ENCODE data around the gene WIPF1. TPM values are rescaled to one million over a fixed set of nuclear protein-coding genes. Genes with fewer than 3 reads are reported as not detected.

WIPF1 gene, protein sequence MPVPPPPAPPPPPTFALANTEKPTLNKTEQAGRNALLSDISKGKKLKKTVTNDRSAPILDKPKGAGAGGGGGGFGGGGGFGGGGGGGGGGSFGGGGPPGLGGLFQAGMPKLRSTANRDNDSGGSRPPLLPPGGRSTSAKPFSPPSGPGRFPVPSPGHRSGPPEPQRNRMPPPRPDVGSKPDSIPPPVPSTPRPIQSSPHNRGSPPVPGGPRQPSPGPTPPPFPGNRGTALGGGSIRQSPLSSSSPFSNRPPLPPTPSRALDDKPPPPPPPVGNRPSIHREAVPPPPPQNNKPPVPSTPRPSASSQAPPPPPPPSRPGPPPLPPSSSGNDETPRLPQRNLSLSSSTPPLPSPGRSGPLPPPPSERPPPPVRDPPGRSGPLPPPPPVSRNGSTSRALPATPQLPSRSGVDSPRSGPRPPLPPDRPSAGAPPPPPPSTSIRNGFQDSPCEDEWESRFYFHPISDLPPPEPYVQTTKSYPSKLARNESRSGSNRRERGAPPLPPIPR
- polyA plus RNA-seq (ENCODE audit: insufficient read depth in 1 of 5, insufficient read length in 5 of 5, low replicate concordance in 1 of 5) = 10 to 100 TPM; 25.9 to 33.5 (median 31.1) TPM
- long read RNA-seq, donor 1, partial matches to known transcripts = 6 of 9 reads
- long read RNA-seq, donor 1, other reads (novel, unspliced or antisense) = 0 of 9 reads
- long read RNA-seq, donor 2, partial matches to known transcripts = 0 of 5 reads
- long read RNA-seq, donor 2, other reads (novel, unspliced or antisense) = 0 of 5 reads
- long read RNA-seq, donor 3, partial matches to known transcripts = 0 of 4 reads
- long read RNA-seq, donor 3, other reads (novel, unspliced or antisense) = 0 of 4 reads
- long read RNA-seq, donor 4, partial matches to known transcripts = 6 of 6 reads
- long read RNA-seq, donor 4, other reads (novel, unspliced or antisense) = 0 of 6 reads
- long read RNA-seq, donor 5, transcript WIPF1-205 (5 exons, 1,772 nt) = major isoform, 5 of 11 reads
- long read RNA-seq, donor 5, partial matches to known transcripts = 5 of 11 reads
- long read RNA-seq, donor 5, other reads (novel, unspliced or antisense) = 0 of 11 reads
- long read RNA-seq, donor 6, partial matches to known transcripts = 3,710 of 3,718 reads
- long read RNA-seq, donor 6, other reads (novel, unspliced or antisense) = 0 of 3,718 reads
- long read RNA-seq, donor 7, transcript WIPF1-202 (8 exons, 2,003 nt) = major isoform, 8 of 11 reads
- long read RNA-seq, donor 7, partial matches to known transcripts = 0 of 11 reads
- long read RNA-seq, donor 7, other reads (novel, unspliced or antisense) = 0 of 11 reads
- long read RNA-seq, donor 8, partial matches to known transcripts = 2,055 of 2,055 reads
- long read RNA-seq, donor 8, other reads (novel, unspliced or antisense) = 0 of 2,055 reads

DNA sequence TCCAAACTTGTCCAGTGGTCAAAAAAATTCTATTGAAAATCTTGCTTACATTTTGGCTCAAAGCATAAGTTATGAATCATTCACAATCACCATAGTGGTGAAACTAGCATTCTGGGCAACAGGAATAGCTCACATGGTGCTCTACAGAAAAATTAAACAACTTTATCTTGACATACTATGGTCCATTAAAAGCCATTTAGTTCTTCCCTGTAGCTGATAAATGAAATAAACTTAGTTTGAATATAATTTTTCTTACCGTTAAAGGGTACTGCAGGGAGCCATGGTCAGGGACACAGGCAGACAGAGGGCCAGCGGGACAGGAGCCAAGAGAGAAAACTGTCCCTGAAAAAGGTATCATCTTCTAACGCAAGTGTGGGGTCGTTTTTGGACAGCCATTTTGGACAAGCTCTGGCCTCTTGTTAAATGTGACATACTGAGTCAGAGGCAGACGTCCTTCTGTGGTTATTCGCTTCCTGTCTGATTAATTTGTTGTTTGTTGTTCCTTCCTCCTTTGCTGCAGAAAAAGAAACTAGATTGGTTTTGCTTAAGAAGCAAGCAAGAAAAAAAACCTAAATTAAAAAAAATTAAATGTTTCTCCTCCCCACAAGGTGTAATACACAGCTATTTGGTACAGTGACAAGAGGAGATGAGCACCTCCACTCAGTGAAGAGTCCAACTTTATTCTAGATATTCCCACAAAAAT, at the start of gene WIPF1:
Gene WIPF1, minus strand, starts transcription at position 460 of the 703 bp plus-strand sequence. CDS start 12,231 bp downstream, outside the sequence.
- DNase-seq = no peak

DNA sequence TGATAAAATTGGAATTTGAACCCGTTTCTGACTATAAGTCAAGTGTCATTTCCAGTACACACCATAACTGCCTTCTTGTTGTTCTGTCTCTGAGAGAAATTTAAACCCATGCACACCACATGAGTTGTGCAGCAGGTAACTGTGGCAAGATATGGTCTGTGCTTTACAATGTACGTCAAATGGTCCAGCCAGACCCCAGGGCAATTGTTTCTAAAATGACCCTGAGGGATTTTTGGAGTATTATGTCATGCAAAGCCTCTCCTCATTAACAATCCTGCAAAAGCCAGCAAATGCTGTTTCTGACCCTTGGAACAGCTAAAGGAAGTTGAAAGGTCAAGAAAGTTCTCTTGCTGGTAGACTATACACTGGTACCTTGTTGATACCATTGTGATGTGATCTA, 47.7 kb upstream of the WIPF1 start:
- no peak for DNase-seq

DNA sequence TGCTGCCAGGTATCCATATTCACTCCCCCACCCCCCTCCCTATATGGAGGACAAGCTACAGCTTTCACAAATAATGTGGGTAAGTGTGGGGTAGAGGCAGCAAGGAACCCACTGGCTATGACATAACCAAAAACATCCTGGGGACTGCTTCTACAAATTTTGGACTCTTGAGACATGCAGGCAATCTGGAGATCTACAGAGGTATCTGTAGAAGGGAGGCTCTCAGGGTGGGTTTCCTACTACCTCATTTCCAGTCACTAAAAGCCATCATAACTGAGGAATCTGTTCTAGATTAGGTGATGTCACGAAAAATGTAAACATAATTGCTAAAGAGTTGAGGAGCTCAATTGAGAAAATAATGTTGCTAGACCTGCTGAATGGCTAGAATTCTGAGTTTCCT, 46.8 kb upstream of the WIPF1 start:
- no peak for DNase-seq

DNA sequence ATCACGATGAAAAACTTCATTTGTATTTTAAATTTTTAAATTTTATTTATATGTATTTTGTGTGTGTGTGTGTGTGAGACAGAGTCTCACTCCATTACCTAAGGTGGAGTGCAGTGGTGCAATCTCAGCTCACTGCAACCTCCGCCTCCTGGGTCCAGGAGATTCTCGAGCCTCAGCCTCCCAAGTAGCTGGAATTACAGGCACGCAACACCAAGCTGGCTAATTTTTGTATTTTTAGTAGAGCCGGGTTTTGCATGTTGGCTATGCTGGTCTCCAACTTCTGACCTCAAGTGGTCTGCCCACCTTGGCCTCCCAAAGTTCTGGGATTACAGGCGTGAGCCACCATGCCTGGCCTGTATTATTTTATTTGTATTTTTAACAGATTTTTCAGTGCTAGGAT, 45.8 kb upstream of the WIPF1 start:
- no peak for DNase-seq

DNA sequence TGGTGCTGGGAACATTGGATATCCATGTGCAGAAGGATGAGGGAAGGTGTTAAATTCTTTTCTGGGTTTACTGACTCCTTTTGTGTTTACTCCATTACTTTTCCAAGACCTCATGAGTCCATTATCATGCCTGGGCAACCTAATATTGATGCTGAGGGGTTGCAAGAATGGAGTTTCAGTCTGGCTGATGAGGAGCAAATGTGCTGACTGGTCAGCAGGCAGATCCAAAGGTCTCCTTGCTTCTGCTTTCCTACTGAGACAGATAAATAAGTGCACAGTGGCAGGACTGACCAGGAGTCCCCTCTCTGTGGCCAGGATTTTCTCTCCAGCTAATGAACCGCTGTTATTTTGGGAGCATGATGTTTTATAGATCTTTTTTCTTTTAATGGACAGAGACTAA, 43.6 kb upstream of the WIPF1 start:
- no peak for DNase-seq

DNA sequence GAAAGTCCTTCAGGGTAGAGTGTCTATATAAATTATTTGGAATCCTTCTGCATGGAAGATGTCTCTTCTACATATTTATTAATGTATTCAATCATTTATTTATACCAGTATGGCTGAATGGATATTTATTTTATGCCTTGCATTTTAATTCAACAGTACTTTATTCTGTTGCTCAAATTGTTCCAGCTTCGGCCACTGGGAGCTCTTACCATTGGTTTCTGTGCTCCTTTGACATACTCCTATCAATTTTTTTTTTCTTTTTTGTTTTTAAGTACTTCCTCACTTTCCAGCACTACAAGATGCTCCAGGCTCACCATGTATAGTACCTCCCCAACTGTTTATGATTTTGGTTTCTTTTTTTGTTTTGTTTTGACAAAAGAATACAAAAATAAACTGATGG, 39.4 kb upstream of the WIPF1 start:
- DNase-seq = no peak

DNA sequence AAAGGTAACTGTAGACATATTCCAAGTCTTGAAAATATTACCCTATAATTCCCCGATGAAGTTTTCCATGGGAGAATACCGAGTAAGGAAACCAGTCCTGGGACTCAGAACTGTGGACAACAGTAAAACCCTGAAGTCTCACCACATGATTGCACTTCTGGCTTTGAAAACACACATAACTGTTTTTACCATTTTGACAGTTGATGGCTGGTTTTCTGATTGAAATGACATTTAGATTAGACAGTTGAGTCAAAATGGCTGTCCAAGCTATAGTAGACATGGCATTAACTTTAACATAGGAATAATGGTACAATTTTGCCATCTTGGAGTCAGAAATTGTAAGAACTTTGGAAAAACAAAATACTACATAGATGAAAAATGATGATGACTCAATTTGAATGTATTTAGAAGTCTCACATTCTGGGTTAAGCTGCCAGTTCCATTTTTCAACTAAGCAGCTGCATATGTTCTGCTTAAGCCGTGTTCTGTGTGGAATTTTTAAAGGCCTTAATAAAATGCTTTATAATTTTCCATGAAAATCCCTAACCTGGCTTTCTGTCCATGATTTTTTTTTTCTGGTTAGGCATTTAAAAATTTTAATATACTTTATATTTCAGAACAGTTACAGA, 38.3 kb upstream of the WIPF1 start:
- DNase-seq = no peak

DNA sequence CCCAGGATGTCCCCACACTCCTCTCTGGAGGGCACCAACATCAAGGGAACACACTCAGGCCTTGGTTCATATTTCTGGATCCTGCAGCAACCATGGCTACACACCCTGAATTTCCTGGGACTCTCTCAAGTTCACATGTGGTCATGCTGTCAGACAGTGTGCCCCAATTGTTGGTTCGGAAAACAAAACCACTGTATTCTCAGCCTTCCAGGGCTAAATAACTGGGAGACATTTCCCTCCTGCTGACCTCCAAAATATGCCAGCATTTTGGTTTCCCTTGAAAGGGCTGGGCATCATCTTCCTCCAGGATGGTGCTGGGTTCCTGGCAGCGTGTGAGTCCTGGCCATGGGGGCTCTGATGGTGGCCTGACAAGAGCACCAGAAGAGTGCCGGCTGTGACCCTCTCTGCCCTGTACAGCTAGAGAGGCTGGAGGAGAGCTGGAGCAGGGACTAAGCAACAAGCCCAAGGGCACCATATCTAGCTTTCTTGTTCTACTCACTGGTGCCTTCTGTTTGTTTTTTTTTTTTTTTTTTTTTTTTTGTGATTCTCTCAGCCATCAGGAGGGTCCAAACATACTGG, 37.5 kb upstream of the WIPF1 start:
- DNase-seq = no peak

DNA sequence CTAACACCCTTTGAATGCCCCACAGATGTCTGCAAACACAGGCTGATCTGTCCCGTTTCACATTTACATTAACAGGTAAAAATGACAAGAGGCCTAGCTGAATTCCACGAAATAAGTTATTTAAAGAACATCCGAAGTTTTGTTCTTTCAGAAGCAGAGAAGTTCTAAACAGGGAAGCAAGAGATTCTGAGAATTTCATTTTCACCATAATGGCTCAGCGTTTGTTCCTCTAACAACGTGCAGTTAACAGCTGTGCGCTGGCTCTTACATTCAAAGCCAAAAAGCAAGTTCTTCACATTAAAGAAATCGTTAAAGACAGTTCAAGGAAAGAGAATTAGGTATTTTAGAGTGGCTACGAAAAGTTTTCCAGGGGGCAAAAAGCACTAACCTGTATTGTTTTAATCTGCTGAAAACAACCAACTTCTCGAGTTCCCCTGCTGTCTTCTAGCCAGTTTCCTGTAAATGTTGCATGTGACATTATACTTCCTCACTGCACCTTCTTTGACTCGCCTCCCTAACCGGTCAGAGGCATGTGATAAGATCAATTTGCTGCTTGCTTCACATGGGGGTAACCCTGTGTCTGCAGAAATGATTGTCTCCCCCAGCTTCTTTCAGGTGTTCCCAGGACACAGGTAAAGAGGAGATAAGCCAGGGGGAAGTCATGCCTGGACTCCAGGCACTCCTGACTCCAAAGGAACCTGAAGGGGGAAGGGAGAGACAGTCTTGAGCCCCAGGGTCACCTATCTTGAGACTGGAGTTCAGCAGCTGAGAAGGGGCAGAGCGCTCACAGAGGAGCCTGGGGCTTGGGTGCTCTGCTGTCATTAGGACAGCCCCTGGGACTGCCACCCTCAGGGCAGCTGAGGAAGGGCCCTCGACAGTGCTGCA, 36.8 kb upstream of the WIPF1 start:
- no peak for DNase-seq

DNA sequence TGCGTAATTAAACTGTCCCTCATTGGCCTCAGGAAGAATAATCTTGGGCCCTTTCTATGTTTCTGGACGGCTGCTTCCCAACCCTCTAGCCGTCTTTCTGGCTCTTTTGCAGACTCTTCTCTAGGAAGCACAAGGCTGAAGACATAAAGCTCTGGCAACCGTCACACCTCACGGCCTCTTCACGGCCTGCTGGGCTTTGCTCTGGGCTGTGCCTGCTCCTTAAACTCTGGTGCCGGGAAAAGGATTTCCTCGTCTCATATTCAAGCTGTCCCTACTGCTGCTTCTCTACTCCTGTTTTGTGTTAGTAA, 36.0 kb upstream of the WIPF1 start:
- no peak for DNase-seq

DNA sequence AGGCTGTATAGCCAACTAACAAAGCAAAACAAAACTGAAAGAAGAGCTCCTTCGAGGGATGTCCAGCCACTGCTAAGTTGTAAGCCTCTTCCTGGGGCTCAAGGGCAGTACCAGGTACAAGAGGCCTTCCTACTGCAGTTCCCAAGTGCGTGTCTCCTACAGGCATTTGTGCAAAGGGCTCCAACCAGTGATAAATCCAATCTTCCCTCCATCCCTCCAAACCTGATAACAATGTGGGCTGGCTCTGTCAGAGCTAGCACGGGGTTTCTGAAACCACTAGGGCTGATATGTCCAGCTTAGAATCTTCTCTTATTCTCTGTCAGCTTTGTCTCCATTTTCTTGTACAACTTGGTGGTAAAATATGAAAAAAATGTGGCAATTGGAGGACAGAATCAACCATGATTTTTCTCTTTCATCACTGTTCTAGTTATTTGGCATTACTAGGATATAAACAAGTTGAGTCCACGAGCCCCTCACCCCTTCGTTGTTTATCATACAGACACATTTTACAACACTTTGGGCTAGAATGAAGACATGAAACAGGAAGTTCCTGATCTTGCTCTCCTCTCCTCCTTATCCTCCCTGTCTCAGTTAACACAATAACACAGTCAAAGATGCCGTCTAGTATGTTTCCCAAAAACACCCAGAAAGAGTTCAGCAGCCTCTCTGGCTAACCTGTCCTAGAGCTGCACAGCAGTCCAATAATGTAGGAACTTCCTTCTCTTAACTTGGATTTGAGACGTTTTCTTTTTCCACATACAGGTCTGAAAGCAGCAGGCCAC, 35.4 kb upstream of the WIPF1 start:
- DNase-seq = no peak

DNA sequence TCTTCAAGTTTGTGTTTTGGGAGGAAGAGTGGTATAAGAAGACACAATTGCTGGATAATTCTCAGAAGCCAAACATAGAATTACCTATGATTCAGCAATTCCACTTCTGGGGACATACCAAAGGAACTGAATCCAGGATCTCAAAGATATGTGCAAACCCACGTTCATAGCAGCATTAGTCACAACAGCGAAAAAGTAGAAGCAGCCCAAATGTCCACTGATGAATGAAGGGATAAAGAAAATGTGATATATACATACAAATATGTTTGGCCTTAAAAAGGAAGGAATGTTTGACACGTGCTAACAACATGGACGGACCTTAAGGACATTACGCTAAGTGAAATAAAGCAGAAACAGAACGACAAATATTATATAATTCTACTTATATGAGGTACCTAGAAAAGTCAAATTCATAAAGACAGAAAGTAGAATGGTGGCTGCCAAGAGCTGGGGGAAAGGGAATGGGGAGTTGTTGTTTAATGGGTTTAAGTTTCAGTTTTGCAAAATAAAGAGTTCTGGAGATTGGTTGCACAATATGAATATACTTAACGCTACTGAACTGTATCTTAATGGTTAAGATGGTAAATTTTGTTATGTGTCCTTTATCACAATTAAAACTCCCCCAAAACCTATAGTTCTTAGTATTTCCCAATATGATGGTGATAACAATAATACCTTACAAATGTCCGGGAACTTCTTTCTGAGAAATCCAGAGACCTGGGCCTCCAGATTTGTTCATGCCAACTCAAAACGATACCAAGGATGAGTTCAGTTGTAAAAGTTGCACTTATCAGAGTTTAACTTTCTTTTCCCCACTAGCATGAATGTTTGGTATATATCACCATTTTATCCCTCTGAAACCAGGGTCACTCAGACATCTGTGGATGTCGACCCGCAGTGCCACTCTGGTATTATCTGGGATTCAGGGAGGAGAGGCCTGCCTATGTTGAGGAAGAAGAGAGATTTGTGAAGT, 33.7 kb upstream of the WIPF1 start:
- DNase-seq = no peak

DNA sequence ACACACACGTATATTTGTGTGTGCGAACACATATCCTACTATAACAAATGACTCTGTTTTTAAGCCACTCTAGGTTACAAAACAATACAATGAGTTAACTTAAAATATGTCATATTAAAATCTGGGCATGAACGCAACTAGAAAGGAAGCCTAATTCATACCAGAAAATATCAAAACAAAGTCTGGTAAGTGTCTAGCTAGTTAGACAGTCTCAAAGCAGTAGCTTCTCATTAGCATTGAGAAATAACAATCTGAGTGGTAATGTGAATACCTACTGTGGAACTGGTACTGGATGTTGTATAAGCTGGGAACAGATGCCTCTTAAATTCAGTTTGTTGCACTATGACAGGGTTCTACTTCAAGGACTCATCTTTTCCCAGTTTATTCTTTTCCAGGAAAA, 32.5 kb upstream of the WIPF1 start:
- no peak for DNase-seq

DNA sequence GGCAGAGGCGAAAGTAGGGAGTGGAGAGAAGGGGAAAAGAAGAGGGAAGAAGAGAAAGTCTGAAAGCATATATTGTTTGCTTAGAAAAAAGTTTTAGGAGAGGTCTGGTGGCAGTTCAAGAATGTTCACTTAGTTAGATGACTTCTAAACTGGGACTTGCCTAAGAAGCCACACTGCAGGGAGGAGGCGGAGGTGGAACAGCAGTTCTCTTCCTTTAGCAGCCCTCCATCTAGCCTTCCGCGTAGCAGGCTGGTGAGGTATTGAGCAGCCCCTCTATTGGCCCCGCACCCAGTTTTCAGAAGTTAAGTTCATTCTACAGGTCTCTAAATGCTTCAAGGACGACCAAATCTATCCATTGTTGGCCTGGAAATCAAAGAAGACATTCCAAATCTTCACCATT, 31.9 kb upstream of the WIPF1 start:
- no peak for DNase-seq

DNA sequence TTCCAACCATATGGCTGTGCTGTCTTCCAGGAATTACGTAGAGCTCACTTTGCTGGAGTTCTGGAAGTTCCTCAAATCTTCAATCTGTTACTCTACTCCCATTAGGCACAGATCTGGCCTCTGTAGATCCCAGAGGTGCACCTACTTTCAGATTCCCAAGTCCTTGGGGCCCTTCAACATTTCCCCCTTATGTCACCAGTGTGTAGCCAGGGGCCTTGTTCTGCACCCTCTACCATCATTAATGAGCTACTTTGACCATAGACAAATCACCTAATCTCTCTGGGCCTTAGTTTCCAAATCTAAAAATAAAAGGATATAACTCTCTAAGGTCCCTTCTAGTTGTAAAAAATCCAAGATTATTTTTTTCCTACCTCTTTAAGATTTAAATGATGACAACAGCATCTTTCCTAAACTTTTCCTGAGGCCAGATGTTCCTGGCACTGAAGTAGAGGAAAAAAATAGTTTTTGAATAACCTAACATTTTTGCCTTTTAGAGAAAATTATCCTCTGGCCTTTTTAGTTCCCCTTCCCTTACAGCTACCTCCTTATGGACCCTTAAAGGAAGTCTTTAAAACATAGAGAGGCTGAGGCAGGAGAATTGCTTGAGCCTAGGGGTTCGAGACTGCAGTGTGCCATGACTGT, 31.0 kb upstream of the WIPF1 start:
- DNase-seq = no peak

DNA sequence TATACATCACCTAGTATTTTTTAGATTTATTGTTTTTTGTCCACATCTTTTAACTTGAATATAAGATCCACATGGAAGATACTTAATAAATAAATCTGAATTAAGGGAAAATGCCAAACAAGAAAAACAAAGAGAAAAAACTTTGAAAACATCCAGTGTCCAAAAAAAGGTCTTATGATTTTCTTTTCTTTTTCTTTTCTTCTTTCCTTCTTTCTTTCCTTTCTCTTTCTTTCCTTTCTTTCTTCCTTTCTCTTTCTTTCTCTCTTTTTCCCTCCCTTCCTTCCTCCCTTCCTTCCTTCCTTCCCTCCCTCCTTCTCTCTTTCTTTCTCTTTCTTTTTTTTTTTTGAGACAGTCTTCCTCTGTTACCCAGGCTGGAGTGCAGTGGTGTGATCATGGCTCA, 29.6 kb upstream of the WIPF1 start:
- DNase-seq = no peak

DNA sequence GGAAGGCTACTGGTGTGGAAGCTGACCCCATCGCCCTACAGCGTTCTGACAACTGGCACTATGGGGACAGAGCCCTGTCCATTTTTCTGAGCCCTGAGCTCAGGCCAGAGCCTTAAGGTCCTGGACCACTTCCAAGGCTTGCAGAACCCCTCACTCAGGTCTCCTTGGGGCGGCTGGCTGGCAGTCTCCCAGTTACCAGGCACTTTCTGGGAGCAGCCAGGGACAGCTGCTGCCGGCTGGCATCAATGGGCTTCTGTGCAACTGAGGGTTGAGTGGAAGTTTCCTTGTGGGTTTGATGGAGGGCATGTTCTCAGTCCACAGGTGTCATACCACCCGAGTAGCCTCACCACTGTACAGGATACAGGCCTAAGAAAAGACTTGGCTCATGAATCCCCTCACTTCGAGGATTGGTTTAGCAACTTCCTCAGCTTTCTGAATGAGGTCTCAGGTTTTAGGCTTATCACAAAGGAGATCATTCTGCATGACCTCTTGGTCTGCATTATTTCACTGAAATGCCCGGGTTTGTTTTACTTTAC, 27.4 kb upstream of the WIPF1 start:
- DNase-seq = no peak
